NCI-H446 (cell line): ENCODE measurements around the gene CISH.

Source experiments
- DNase-seq, 2 experiments: peaks; one replicate each; lab custom pipeline; 2025; lab: John Stamatoyannopoulos, UW

The CISH gene

GRCh38 chr3:50599115-50599715 lies 12.4 kb downstream of the CISH start:
- no peak for DNase-seq

GRCh38 chr3:50594253-50594785 lies 17.3 kb downstream of the CISH start:
- no peak for DNase-seq

GRCh38 chr3:50592568-50592967 lies 19.0 kb downstream of the CISH start:
- DNase-seq, result no peak

- no peak for DNase-seq
These were observed 20.3 kb downstream of the CISH start for GRCh38 chr3:50591196-50591741.

- no peak for DNase-seq
These were observed 22.7 kb downstream of the CISH start for GRCh38 chr3:50588759-50589433.

GRCh38 chr3:50587806-50588758 lies 23.5 kb downstream of the CISH start:
- DNase-seq, result no peak

- no peak for DNase-seq
These were observed 24.2 kb downstream of the CISH start for GRCh38 chr3:50587373-50587772.

GRCh38 chr3:50586763-50587070 lies 24.9 kb downstream of the CISH start:
- DNase-seq, result no peak

- no peak for DNase-seq
These were observed 25.4 kb downstream of the CISH start for GRCh38 chr3:50585919-50586762.

- no peak for DNase-seq
These were observed 27.2 kb downstream of the CISH start for GRCh38 chr3:50584391-50584790.

- DNase-seq, result no peak
These were observed 27.7 kb downstream of the CISH start for GRCh38 chr3:50583897-50584296.

- no peak for DNase-seq
These were observed 29.5 kb downstream of the CISH start for GRCh38 chr3:50582083-50582482.

- DNase-seq, result no peak
These were observed 30.1 kb downstream of the CISH start for GRCh38 chr3:50581459-50581842.

- DNase-seq, result no peak
These were observed 30.7 kb downstream of the CISH start for GRCh38 chr3:50580683-50581458.

- no peak for DNase-seq
These were observed 34.2 kb downstream of the CISH start for GRCh38 chr3:50577348-50577747.

- no peak for DNase-seq
These were observed 36.2 kb downstream of the CISH start for GRCh38 chr3:50575372-50575771.

GRCh38 chr3:50574444-50574831 lies 37.1 kb downstream of the CISH start:
- no peak for DNase-seq

GRCh38 chr3:50573566-50574443 lies 37.8 kb downstream of the CISH start:
- no peak for DNase-seq

- DNase-seq, result no peak
These were observed 38.7 kb downstream of the CISH start for GRCh38 chr3:50572801-50573371.
